Measurements from ENCODE around the gene AHCYL2.
"Not testable (repeated sequence)": the region's sequence is repeated elsewhere in the genome, so short reads cannot be mapped to it uniquely, and the experiment has no call there.

AHCYL2 gene

DNA sequence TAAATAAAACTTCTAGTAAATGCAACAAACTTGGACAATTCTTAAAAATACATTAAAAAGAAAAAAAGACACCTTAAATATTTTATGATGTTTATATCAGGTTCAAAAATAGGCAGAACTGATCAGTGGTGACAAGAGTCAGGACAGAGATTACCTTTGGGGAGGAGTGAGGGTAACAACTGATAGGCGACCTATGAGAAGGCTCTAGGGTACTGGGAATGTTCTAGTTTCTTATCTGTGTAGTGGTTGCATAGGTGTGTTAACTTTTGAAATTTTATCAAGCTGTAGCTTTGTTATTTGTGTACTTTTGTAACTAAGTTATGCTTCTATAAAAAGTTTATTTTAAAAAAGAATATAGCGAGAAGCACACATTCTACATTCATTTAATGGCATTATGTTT lies 134.3 kb downstream of the AHCYL2 start:
- DNase-seq: no peak

DNA sequence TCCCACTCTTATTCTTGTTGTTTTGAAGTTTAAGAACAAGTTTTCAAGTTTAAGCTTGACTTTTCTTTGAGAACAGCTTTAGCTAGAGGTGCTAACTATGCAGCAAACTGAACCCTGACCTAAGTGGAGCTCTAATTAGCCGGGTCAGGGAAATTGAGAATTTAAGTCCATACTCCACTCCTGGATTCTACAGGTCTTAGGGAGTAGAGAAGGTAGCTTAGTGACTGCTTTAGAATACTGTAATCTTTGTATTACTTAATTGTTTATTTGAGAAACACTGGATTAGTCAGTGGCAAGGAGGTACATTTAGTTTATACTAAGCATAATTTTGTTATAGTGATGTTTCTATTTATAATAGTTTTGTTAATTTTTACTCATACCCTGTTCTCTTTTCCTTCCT lies 134.8 kb downstream of the AHCYL2 start:
- DNase-seq: no peak

- no peak for DNase-seq
These were observed 136.9 kb downstream of the AHCYL2 start for GRCh38 chr7:129361771-129362170.

DNA sequence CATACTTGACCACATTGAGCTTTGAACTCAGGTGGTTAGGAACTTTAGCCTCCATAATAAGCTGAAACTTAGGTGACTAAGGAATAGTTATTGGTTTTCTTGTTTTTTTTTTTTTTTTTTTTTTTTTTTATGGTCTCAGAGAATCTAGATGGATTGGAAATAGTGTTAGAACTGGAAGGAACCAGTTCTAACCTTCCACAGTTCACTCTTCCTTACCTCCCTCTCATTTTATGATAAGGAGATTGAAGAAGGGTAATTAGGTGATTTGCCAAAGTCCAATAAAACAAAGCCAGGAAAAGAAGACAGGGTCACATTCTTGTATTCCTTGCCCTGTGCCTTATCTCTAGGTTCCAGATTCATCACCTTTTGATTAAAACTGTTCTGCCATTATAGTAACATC lies 137.7 kb downstream of the AHCYL2 start:
- no peak for DNase-seq

DNA sequence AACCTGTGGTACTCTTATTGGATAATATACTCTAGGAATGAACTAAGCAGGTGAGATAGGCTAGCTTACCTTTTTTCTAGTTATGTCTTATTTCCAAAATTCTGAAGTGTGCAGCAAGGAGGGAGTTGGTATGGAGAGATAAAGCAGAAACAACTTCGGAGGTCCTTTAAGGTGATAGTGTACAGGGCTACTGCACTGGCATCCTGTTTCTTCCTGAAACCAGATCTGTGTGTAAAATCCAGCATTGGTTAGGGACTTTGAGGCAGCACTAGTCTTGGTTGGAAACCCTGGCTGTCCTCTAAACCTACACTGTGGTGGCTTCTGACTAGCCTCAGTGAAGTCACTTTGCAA lies 142.5 kb downstream of the AHCYL2 start:
- DNase-seq: no peak

GRCh38 chr7:129367700-129368388 lies 143.0 kb downstream of the AHCYL2 start:
- peak; percentile 60 for DNase-seq

DNA sequence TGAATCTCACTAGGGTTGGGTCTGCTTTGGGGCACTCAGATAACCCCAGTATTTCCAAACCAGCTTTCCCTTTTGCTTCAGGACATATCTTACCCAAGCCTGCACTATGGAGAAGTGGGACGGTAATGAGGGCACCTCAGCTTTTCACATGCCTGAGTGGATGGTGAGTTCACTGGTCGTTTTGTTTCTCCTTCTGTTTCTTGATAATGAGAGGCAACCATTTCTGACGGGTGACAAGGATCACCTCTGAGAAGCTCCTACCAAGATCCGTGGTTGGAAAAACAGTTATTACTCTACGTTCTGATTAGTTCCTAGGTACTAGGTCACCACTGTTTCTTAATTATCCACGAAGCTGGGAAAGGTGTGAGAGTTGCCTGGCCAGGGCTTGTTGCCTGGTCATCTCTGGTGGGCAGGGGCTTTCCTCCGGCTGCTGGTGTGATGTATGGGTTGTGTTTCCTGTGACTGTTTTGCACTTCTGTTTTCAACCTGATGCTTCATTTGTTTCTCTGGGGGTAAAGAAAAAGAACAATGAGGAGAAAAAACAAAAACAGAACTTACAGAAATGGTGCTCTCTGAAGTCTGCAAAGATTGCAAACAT lies 143.7 kb downstream of the AHCYL2 start:
- DNase-seq: no peak

DNA sequence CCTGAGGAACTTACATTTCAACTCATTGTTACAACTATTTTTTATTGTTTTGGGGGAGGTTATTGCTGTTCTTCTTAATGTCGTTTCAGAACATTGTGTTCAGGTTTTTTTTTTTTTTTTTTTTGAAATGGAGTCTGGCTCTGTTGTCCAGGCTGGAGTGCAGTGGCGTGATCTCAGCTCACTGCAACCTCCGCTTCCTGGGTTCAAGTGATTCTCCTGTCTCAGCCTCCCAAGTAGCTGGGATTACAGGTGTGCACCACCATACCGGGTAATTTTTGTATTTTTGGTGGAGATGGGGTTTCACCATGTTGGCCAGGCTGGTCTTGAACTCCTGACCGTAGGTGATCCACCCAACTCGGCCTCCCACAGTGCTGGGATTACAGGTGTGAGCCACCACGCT lies 144.6 kb downstream of the AHCYL2 start:
- not testable (repeated sequence) for DNase-seq

GRCh38 chr7:129370812-129371211 lies 146.0 kb downstream of the AHCYL2 start:
- DNase-seq: no peak

DNA sequence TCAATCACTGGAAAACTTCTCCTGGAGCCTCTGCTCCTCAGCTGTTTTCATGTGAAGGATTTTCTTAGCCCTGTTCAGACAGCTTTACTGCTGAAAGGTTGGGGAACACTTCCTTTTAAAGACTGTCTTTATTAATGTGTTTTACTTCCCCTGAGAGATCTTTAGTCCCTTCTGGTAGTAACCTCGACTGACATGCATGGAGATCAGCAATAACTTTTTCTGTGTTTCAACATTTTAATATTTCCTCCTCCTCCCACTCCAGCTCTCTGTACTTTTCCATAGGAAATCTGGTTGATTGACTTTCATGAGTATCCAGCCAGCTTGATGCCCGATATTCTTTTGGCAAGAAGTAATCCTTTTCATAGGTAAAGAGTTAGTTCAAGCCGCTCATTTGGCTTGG lies 146.7 kb downstream of the AHCYL2 start:
- DNase-seq: no peak

DNA sequence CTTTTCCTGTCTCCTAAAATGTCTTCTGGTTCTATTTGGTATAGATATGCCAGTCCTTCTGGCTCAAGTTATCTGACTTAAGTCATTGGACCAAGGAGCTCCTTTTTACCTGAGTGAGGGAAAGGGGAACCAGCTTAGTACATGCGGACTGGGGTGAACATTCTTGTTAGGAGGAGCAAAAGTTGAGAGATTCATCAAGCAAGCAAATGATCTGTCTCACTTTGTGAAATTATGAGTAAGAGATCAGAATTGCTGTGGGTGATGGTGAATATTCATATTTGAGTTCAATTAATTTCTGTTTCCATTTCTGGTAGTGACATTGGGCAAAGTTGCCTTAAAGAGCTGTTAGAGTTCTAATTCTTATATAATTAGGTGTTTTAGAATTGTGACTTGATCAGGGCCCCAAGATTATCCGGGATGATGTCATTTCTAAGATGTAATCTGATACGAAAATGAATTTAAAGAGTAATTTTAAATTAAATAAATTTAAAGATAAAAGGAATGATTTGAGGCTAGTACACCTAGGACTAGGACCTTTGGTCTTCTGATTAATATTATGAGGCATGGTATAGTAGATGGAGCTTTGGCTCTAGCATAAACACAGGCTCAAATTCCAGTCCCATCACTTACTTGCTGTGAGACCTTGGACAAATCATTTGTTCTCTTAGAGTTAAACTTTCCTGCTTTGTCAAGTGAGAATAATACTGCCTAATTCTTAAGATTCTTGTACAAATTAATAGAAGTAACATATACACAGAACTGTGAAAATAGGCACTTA lies 149.0 kb downstream of the AHCYL2 start:
- no peak for DNase-seq

GRCh38 chr7:129375141-129375938 lies 150.5 kb downstream of the AHCYL2 start:
- DNase-seq: no peak

GRCh38 chr7:129376076-129376777 lies 151.4 kb downstream of the AHCYL2 start:
- DNase-seq: peak; percentile 31

- DNase-seq: no peak
These were observed 152.2 kb downstream of the AHCYL2 start for GRCh38 chr7:129376778-129377700.

DNA sequence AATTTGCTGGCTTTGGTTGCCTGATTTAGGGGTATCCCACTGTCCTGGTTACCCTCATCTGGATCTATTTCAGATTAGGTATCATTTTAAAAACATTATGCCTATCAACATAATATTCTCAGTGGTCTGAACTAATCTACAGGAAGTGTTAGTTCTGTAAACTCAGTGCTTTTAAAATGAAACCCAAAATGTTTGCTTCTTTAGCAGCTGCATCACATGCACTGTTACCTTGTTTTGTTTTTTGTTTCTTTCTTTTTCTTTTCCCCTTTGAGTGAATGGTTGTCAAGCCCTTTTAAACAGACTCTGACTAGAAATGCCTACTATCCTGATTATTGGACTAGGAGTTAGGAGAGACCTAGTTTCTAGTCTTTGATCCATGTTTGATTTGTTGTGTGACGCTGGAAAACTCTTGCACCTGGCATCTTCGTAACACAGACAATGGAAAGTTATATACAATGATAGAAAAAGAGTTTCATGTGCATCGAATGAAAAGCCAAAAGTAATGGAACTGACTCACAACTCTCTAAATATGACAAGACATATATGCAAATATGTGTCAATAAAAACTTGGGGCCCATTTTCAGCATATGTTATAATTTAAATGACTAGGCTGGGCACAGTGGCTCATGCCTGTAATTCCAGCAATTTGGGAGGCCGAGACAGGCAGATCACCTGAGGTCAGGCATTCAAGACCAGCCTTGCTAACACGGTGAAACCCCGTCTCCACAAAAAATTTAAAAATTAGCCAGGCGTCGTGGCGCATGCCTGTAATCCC lies 157.1 kb downstream of the AHCYL2 start:
- DNase-seq: no peak

DNA sequence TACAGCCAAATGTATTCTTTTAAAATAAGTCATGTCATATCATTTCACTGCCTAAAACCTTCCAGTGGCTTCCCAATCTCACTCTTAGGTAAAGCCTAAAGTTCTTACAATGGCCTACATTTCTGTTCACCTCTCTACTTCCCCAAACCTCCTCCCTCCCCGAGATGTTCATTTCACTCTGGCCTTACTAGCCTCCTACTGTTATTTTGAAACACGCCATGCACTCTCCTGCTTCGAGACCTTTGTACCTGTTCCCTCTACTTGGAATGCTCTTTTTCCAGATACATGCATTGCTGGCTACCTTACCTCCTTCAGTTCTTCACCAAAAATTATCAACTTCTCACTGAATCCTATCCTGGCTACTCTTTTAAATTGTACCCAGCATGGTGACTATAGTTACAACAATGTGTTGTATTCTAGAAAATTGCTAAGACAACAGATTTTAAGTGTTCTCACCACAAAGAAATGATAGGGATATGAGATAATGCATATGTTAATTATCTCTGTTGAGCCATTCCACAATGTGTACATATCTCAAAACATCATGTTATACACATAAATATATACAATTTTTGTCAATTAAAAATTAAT lies 158.8 kb downstream of the AHCYL2 start:
- no peak for DNase-seq

- no peak for DNase-seq
These were observed 160.3 kb downstream of the AHCYL2 start for GRCh38 chr7:129385116-129385515.

DNA sequence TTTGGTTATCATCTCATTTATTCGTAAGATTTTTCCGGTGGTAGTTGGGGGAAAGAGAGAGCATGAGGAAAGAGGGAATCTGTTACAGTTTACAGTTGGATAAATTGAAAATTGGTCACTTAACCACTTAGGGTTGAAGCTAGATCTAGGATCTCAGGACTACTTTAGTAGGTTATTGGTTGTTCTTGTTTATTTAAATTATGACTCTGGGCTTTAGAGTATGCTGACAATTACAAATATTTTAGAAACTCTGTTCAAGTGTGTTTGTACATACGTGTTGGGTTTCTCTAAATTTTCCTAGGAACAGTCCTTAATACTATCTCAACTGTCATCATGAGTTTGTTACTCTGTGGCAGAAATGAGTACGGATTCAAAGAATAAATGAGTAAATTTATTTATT lies 160.8 kb downstream of the AHCYL2 start:
- DNase-seq: no peak

- no peak for DNase-seq
These were observed 161.7 kb downstream of the AHCYL2 start for GRCh38 chr7:129386506-129386905.

- DNase-seq: no peak
These were observed 162.7 kb downstream of the AHCYL2 start for GRCh38 chr7:129387537-129387936.

Measured in activated T-cell treated with anti-CD3 and anti-CD28 coated beads for 4 hours (primary cell).